Lung (tissue), 12 donors: ENCODE results near the gene FBXO34. TPM values are rescaled to one million over a fixed set of nuclear protein-coding genes. Genes with fewer than 3 reads are reported as not detected.

ENCODE experiments used
- ATAC-seq: fragments of 200-7000 bp; cut with Tn5 transposase; one replicate; pipeline ENCODE4 v1.9.1; 2020; ENCODE audit warnings: moderate number of reproducible peaks; ENCODE audit not compliant: insufficient read depth, low FRiP score
- DNase-seq, 3 donors: peaks; one replicate each; pipeline ENCODE4 v3.0.0-alpha.2; 2013 to 2017
- H3K27ac ChIP-seq, 2 donors: one replicate each; pipeline ENCODE4 v1.5.1; 2013; ENCODE audit warnings: mild to moderate bottlenecking in 2 of 2, moderate library complexity in 2 of 2, control low read depth in 1 of 2, inconsistent platforms in 1 of 2, low read depth in 1 of 2, low read length in 1 of 2
- H3K27me3 ChIP-seq, 3 donors: one replicate each; pipeline ENCODE4 v1.5.1; 2013; ENCODE audit warnings: low read length in 2 of 3; ENCODE audit not compliant: control insufficient read depth in 3 of 3, insufficient read depth in 3 of 3
- H3K36me3 ChIP-seq, 4 donors: one replicate each; pipeline ENCODE4 v1.5.1; 2013; ENCODE audit warnings: low read length in 4 of 4, mild to moderate bottlenecking in 1 of 4, moderate library complexity in 1 of 4; ENCODE audit not compliant: control insufficient read depth in 4 of 4, insufficient read depth in 4 of 4
- H3K4me1 ChIP-seq, 5 donors: one replicate each; pipeline ENCODE4 v1.5.1; 2013; ENCODE audit warnings: low read length in 5 of 5, mild to moderate bottlenecking in 2 of 5, moderate library complexity in 1 of 5; ENCODE audit not compliant: control insufficient read depth in 5 of 5, insufficient read depth in 5 of 5
- H3K4me3 ChIP-seq: one replicate; pipeline ENCODE4 v1.5.1; 2013; ENCODE audit warnings: mild to moderate bottlenecking, control low read depth, moderate library complexity
- H3K9ac ChIP-seq, 2 donors: one replicate each; pipeline ENCODE4 v1.5.1; 2013; ENCODE audit warnings: low read length in 2 of 2, control low read depth in 1 of 2; ENCODE audit not compliant: insufficient read depth in 1 of 2
- H3K9me3 ChIP-seq, 4 donors: one replicate each; pipeline ENCODE4 v1.5.1; 2013; ENCODE audit warnings: low read length in 3 of 4, mild to moderate bottlenecking in 1 of 4, moderate library complexity in 1 of 4; ENCODE audit not compliant: control insufficient read depth in 4 of 4, insufficient read depth in 3 of 4
- WGBS, 2 donors: extraction: QIAGEN DNeasy Blood & Tissue Kit; methylation state at CpG; one replicate each; pipeline ENCODE4 v1.1.7; 2013; 5-methylcytosine and 5-hydroxymethylcytosine counted together
- polyA plus RNA-seq, 2 donors: library from polyadenylated mRNA; stranded (reverse); fragments of 200-250 nt; gene quantifications; one replicate each; pipeline ENCODE4 v1.2.1, GENCODE V29; 2013
- total RNA-seq, 2 donors: library from RNA; depleted of rRNA in 1 of 2; stranded (reverse); fragments of >200 nt in 1 of 2; gene quantifications; one replicate each; pipeline ENCODE4 v1.2.1, GENCODE V29; 2014 to 2021
- TF ChIP-seq, protein P1 (sequence below): IDR thresholded peaks from 2 replicates; pipeline ENCODE4 v1.5.1; 2012; ENCODE audit warnings: mild to moderate bottlenecking; ENCODE audit errors: control extremely low read depth, extremely low read depth
- donor health status: control.
- donor health status: control.
- donor health status: Bipolar disorder and iron deficiency.
- donor health status: healthy.
- donor health status: DM: yes; HTN: yes; CAD: no.

The FBXO34 gene
- total and polyA plus RNA-seq, 4 donors, result 14.0 to 59.4 (median 22.2) TPM

DNA sequence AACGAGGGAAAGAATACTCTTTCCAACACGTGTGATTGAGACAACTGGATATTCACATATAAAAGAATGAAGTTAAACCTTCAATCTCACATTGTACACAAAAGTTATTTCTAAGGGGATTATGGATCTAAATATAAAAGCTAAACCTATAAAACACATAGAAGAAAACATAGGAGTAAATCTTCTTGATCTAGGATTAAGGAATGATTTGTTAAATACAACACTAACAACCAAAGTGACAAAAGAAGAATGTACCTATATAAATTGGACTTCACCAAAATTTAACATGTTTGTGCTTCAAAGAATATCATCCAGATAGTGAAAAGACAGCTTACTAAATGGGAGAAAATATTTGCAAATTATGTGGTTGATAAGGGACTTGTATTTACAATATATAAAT is 43.0 kb upstream of the FBXO34 start:
- H3K27me3 ChIP-seq, result no peaks in the 10 kb centered on the region
- no peak overlapping the region for H3K27ac ChIP-seq
- peaks cover 0 to 2% (median 0%) of the 10 kb centered on the region in 5 donors for H3K4me1 ChIP-seq
- H3K9me3 ChIP-seq, result peaks cover 0 to 5% (median 2%) of the 10 kb centered on the region in 4 donors
- ATAC-seq (no peak), DNase-seq (no peak)
- TF ChIP-seq, protein P1, sequence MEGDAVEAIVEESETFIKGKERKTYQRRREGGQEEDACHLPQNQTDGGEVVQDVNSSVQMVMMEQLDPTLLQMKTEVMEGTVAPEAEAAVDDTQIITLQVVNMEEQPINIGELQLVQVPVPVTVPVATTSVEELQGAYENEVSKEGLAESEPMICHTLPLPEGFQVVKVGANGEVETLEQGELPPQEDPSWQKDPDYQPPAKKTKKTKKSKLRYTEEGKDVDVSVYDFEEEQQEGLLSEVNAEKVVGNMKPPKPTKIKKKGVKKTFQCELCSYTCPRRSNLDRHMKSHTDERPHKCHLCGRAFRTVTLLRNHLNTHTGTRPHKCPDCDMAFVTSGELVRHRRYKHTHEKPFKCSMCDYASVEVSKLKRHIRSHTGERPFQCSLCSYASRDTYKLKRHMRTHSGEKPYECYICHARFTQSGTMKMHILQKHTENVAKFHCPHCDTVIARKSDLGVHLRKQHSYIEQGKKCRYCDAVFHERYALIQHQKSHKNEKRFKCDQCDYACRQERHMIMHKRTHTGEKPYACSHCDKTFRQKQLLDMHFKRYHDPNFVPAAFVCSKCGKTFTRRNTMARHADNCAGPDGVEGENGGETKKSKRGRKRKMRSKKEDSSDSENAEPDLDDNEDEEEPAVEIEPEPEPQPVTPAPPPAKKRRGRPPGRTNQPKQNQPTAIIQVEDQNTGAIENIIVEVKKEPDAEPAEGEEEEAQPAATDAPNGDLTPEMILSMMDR, result no peak
- no peak overlapping the region for H3K4me3 ChIP-seq
- no peaks in the 10 kb centered on the region for H3K36me3 ChIP-seq
- no peak overlapping the region for H3K9ac ChIP-seq
- WGBS, 2 donors, result 81 to 88% methylated on average over 2 of the region's 2 CpGs

DNA sequence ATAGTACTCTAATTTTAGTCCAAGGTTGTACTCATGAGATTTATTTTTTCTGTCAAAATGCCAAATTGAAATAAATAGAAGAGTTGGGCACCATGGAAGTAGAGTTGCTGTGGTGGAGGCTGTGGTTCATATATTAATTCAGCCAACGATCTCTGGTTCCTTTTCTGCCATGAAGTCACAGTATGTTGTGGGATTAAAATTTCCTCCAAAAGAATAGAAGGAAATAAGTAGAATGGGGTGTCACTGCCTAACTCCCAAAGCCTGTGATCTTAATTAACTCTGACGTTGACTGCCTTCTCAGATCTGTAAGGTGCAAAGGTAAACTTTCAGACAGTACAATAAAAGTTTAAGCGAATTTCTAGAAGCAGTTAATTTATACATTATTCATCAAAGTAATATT is 37.6 kb upstream of the FBXO34 start:
- Histone ChIP-seq H3K4me3 (no peak overlapping the region), H3K36me3 (no peaks in the 10 kb centered on the region), H3K27me3 (no peaks in the 10 kb centered on the region), H3K27ac (no peak overlapping the region), H3K4me1 (peaks cover 0 to 3% (median 0%) of the 10 kb centered on the region in 5 donors), H3K9me3 (no peaks in the 10 kb centered on the region), H3K9ac (no peak overlapping the region)
- TF ChIP-seq, protein P1, result no peak
- no peak for DNase-seq
- no peak for ATAC-seq
- WGBS, 2 donors, result 39 to 46% methylated on average over 3 of the region's 3 CpGs

DNA sequence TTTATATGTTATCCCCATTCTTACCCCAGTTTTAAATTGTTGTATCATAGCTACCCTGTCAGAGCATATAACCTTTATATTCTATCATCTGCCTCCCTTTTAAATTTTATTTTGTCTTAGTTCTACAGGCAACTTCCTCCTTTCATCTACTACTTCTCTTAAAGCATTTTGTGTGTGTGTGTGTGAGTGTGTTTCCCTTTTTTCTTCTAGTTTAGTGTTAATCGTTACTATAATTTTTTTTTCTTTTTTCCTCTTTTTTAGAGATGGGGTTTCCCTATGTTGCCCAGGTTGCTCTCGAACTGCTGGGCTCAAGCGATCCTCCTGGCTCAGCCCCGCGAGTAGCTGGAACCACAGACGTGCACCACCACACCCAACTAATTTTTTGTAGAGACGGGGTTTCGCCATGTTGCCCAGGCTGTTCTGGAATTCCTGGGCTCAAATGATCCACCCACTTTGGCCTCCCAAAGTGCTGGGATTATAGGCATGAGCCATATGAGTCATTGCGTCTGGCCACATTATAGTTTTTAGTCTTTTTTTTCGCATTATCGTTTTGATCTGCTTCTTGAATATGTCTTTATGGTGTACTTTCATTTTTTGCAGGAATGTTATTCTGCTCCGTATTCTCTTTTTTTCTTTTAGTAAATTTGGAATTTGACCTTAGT is 33.1 kb upstream of the FBXO34 start:
- DNase-seq, result no peak
- H3K27me3 ChIP-seq, result peaks cover 0 to 27% (median 23%) of the 10 kb centered on the region in 3 donors

More for the DNA sequence above, 33.1 kb upstream of the FBXO34 start:
- Histone ChIP-seq H3K9ac (no peak overlapping the region), H3K4me3 (no peak overlapping the region), H3K9me3 (no peaks in the 10 kb centered on the region), H3K27ac (no peak overlapping the region), H3K4me1 (peaks cover 0 to 2% (median 0%) of the 10 kb centered on the region in 5 donors), H3K36me3 (no peaks in the 10 kb centered on the region)
- TF ChIP-seq, protein P1, result no peak
- WGBS, 2 donors, result 63 to 74% methylated on average over 12 of the region's 12 CpGs
- ATAC-seq, result no peak
